Measurements from ENCODE around the gene DNHD1.
A peak's percentile ranks its signal among the peaks of the same experiment; 100 is the strongest.

DNHD1 gene

DNA sequence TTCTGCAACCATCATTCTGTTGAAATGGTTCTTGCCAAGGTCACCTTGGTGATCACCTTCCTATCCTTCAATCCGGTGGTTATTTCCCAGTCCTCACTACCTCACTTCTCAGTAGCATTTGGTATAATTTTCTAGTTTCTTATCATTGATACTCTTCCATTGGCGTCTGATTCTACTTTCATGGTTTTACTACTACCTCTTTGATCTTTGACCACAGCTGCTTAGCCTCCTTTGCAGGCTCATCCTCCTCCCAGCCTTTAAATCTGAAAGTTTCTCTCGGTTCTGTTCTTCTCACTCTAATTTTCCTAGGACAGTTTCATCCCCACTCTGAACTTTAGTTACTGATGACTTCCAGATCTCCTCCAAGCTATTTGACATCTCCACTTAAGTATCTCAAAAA, 10.8 kb upstream of the DNHD1 start:
- H3K4me3 ChIP-seq (replicated peaks; ENCODE audit: low read depth, low read length), result no peak overlapping the region
- TF ChIP-seq, protein P1, sequence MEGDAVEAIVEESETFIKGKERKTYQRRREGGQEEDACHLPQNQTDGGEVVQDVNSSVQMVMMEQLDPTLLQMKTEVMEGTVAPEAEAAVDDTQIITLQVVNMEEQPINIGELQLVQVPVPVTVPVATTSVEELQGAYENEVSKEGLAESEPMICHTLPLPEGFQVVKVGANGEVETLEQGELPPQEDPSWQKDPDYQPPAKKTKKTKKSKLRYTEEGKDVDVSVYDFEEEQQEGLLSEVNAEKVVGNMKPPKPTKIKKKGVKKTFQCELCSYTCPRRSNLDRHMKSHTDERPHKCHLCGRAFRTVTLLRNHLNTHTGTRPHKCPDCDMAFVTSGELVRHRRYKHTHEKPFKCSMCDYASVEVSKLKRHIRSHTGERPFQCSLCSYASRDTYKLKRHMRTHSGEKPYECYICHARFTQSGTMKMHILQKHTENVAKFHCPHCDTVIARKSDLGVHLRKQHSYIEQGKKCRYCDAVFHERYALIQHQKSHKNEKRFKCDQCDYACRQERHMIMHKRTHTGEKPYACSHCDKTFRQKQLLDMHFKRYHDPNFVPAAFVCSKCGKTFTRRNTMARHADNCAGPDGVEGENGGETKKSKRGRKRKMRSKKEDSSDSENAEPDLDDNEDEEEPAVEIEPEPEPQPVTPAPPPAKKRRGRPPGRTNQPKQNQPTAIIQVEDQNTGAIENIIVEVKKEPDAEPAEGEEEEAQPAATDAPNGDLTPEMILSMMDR (IDR thresholded peaks at IDR 0.05; ENCODE audit: low read length, missing control alignments), result no peak
- DNase-seq (ENCODE audit: low read depth), result no peak

DNA sequence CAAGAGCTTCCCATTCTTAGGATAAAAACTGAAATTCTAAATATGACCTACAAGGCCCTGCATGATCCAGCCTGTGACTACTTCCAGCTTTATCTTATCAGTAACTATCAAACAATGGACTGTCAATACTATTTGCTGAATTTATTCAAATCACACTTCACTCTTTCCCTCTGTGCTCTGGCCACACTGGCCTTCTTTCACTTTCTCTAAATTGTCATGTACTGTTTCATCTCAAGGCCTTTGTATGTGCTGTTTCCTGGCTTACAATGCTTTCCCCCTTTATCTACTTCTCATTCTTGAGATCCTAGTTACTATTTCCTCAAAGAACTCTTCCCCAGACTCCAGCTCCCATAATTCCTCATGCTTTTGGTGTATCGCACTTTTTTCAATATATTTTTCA, 10.1 kb upstream of the DNHD1 start:
- TF ChIP-seq, protein P1 (IDR thresholded peaks at IDR 0.05; ENCODE audit: low read length, missing control alignments), result no peak
- H3K4me3 ChIP-seq (replicated peaks; ENCODE audit: low read depth, low read length), result no peak overlapping the region
- no peak for DNase-seq (ENCODE audit: low read depth)

- no peak overlapping the region for H3K4me3 ChIP-seq (replicated peaks; ENCODE audit: low read depth, low read length)
- TF ChIP-seq, protein P1 (IDR thresholded peaks at IDR 0.05; ENCODE audit: low read length, missing control alignments), result no peak
- DNase-seq (ENCODE audit: low read depth), result no peak
Measured at GRCh38 chr11:6488342-6488741, 8.7 kb upstream of the DNHD1 start.

- DNase-seq (ENCODE audit: low read depth), result no peak
- no peak overlapping the region for H3K4me3 ChIP-seq (replicated peaks; ENCODE audit: low read depth, low read length)
- TF ChIP-seq, protein P1 (IDR thresholded peaks at IDR 0.05; ENCODE audit: low read length, missing control alignments), result no peak
Measured at GRCh38 chr11:6488821-6489220, 8.3 kb upstream of the DNHD1 start.

- TF ChIP-seq, protein P1 (IDR thresholded peaks at IDR 0.05; ENCODE audit: low read length, missing control alignments), result no peak
- no peak for DNase-seq (ENCODE audit: low read depth)
- H3K4me3 ChIP-seq (replicated peaks; ENCODE audit: low read depth, low read length), result no peak overlapping the region
Measured at GRCh38 chr11:6489306-6489705, 7.8 kb upstream of the DNHD1 start.

GRCh38 chr11:6498121-6498520, 1.0 kb downstream of the DNHD1 start:
- H3K4me3 ChIP-seq (replicated peaks; ENCODE audit: low read depth, low read length), result no peak overlapping the region
- DNase-seq (ENCODE audit: low read depth), result peak; percentile 39
- TF ChIP-seq, protein P1 (IDR thresholded peaks at IDR 0.05; ENCODE audit: low read length, missing control alignments), result no peak

GRCh38 chr11:6498544-6498943, 1.5 kb downstream of the DNHD1 start:
- H3K4me3 ChIP-seq (replicated peaks; ENCODE audit: low read depth, low read length), result no peak overlapping the region
- DNase-seq (ENCODE audit: low read depth), result no peak
- TF ChIP-seq, protein P1 (IDR thresholded peaks at IDR 0.05; ENCODE audit: low read length, missing control alignments), result no peak

All from fibroblast of pulmonary artery (primary cell).